Measurements from ENCODE around the gene PFKM. TPM values are rescaled to one million over a fixed set of nuclear protein-coding genes. Genes with fewer than 3 reads are reported as not detected.

PFKM gene
- total RNA-seq, 1 donor from 2014 or later: 119 TPM

DNA sequence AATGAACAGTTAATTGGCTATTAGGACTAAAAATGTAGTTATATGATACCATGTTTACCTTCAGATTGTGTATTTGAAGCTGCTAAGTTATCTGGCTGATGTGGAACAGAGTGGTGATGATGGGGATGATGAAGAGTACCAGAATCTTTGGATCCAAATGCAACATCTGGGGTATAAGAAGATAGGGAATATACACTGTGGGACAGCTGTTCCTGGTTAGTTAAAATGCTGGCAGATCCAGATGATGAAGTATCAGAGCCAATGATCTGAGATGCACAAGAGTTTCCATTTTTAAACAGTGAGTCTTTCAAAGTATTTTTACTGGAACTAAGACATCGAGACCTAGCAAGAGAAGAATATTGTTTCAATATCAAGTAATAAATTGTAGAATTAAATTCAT, 44.9 kb upstream of the PFKM start:
- H3K27ac Mint-ChIP-seq: no peak overlapping the region
- H3K4me1 Mint-ChIP-seq (ENCODE audit: unreplicated experiment): no peaks in the 10 kb centered on the region
- peaks cover 43% of the 10 kb centered on the region for H3K36me3 Mint-ChIP-seq
- no peaks in the 10 kb centered on the region for H3K9me3 Mint-ChIP-seq
- DNase-seq (ENCODE audit: extremely low spot score, unreplicated experiment): no peak
- no peaks in the 10 kb centered on the region for H3K27me3 Mint-ChIP-seq
- TF ChIP-seq, protein P1, sequence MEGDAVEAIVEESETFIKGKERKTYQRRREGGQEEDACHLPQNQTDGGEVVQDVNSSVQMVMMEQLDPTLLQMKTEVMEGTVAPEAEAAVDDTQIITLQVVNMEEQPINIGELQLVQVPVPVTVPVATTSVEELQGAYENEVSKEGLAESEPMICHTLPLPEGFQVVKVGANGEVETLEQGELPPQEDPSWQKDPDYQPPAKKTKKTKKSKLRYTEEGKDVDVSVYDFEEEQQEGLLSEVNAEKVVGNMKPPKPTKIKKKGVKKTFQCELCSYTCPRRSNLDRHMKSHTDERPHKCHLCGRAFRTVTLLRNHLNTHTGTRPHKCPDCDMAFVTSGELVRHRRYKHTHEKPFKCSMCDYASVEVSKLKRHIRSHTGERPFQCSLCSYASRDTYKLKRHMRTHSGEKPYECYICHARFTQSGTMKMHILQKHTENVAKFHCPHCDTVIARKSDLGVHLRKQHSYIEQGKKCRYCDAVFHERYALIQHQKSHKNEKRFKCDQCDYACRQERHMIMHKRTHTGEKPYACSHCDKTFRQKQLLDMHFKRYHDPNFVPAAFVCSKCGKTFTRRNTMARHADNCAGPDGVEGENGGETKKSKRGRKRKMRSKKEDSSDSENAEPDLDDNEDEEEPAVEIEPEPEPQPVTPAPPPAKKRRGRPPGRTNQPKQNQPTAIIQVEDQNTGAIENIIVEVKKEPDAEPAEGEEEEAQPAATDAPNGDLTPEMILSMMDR (conservative IDR thresholded peaks at IDR 0.05): no peak
- H3K4me3 Mint-ChIP-seq: no peak overlapping the region

GRCh38 chr12:48075832-48076231, 43.3 kb upstream of the PFKM start:
- no peaks in the 10 kb centered on the region for H3K4me1 Mint-ChIP-seq (ENCODE audit: unreplicated experiment)
- no peak overlapping the region for H3K4me3 Mint-ChIP-seq
- peaks cover 39% of the 10 kb centered on the region for H3K36me3 Mint-ChIP-seq
- H3K27me3 Mint-ChIP-seq: no peaks in the 10 kb centered on the region
- H3K9me3 Mint-ChIP-seq: no peaks in the 10 kb centered on the region
- no peak for DNase-seq (ENCODE audit: extremely low spot score, unreplicated experiment)
- TF ChIP-seq, protein P1 (conservative IDR thresholded peaks at IDR 0.05): no peak
- H3K27ac Mint-ChIP-seq: no peak overlapping the region

DNA sequence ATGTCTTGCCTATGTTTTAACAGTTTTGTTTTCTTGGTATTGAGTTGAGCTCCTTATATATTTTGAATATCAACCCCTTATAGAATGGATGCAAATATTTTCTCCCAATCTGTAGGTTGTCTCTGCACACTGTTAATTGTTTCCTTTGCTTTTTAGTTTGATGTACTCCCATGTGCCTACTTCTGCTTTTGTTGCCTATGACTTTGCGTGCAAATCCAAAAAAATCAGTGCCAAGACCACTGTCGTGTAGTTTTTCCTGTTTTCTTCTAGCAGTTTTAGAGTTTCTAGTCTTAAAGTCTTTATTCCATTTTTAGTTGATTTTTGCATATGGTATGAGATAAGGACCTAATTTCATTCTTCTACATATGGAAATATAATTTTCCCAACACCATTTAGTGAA, 42.1 kb upstream of the PFKM start:
- TF ChIP-seq, protein P1 (conservative IDR thresholded peaks at IDR 0.05): no peak
- H3K27ac Mint-ChIP-seq: no peak overlapping the region
- no peaks in the 10 kb centered on the region for H3K9me3 Mint-ChIP-seq
- H3K4me3 Mint-ChIP-seq: no peak overlapping the region
- H3K36me3 Mint-ChIP-seq: peaks cover 36% of the 10 kb centered on the region
- no peak for DNase-seq (ENCODE audit: extremely low spot score, unreplicated experiment)
- no peaks in the 10 kb centered on the region for H3K27me3 Mint-ChIP-seq
- H3K4me1 Mint-ChIP-seq (ENCODE audit: unreplicated experiment): no peaks in the 10 kb centered on the region

- no peak for DNase-seq (ENCODE audit: extremely low spot score, unreplicated experiment)
- Mint-ChIP-seq H3K27me3 (no peaks in the 10 kb centered on the region), H3K4me1 (ENCODE audit: unreplicated experiment) (no peaks in the 10 kb centered on the region), H3K36me3 (peaks cover 33% of the 10 kb centered on the region), H3K27ac (no peak overlapping the region), H3K4me3 (no peak overlapping the region), H3K9me3 (no peaks in the 10 kb centered on the region)
- TF ChIP-seq, protein P1 (conservative IDR thresholded peaks at IDR 0.05): no peak
Observed at GRCh38 chr12:48078901-48079300, 40.3 kb upstream of the PFKM start.

DNA sequence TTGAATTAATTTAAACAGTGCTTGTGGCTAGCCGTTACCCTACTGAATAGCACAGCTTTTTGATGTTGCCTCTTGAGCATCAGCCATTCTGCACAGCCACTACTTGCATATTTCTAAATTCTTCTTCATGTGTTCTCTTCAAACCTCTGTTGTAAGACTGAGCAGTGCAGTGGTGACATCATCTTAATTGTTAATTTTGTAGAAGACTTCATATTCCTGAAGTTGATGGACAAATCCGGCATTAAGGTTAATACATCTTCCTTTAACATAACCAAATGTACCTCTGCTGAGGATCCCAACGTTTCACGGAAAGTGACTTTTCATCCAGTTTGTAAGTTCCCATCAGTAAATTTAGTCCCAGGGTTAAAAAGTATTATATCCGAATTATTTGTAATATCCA, 38.9 kb upstream of the PFKM start:
- H3K4me1 Mint-ChIP-seq (ENCODE audit: unreplicated experiment): no peaks in the 10 kb centered on the region
- H3K36me3 Mint-ChIP-seq: peaks cover 28% of the 10 kb centered on the region
- H3K27me3 Mint-ChIP-seq: no peaks in the 10 kb centered on the region
- TF ChIP-seq, protein P1 (conservative IDR thresholded peaks at IDR 0.05): no peak
- H3K27ac Mint-ChIP-seq: no peak overlapping the region
- no peak for DNase-seq (ENCODE audit: extremely low spot score, unreplicated experiment)
- H3K4me3 Mint-ChIP-seq: no peak overlapping the region
- no peaks in the 10 kb centered on the region for H3K9me3 Mint-ChIP-seq

DNA sequence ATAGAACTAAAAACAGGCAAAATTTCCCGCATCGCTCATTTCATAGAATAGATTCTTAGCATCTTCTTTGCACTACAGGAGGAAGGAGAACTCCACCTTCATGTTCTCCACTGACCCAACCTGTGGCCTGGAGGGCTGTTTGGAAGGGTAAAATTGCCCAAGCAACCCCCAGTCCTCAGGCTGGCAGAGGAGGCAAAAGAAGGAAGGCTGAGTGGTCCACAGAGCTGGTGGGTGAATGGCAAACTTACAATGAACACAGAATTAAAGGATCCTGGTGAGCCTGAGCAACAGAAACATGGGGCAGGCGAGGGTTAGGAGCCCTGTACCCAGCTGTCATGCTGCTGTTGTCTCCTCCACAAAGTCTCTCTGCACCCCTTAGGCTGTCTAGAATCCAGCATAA, 38.3 kb upstream of the PFKM start:
- TF ChIP-seq, protein P1 (conservative IDR thresholded peaks at IDR 0.05): no peak
- H3K9me3 Mint-ChIP-seq: no peaks in the 10 kb centered on the region
- H3K36me3 Mint-ChIP-seq: peaks cover 25% of the 10 kb centered on the region
- no peak for DNase-seq (ENCODE audit: extremely low spot score, unreplicated experiment)
- no peaks in the 10 kb centered on the region for H3K4me1 Mint-ChIP-seq (ENCODE audit: unreplicated experiment)
- H3K27ac Mint-ChIP-seq: no peak overlapping the region
- H3K27me3 Mint-ChIP-seq: no peaks in the 10 kb centered on the region
- no peak overlapping the region for H3K4me3 Mint-ChIP-seq

All from type B pancreatic cell (in vitro differentiated cells).